ENCODE data around the gene POU3F3.

The POU3F3 gene

DNA sequence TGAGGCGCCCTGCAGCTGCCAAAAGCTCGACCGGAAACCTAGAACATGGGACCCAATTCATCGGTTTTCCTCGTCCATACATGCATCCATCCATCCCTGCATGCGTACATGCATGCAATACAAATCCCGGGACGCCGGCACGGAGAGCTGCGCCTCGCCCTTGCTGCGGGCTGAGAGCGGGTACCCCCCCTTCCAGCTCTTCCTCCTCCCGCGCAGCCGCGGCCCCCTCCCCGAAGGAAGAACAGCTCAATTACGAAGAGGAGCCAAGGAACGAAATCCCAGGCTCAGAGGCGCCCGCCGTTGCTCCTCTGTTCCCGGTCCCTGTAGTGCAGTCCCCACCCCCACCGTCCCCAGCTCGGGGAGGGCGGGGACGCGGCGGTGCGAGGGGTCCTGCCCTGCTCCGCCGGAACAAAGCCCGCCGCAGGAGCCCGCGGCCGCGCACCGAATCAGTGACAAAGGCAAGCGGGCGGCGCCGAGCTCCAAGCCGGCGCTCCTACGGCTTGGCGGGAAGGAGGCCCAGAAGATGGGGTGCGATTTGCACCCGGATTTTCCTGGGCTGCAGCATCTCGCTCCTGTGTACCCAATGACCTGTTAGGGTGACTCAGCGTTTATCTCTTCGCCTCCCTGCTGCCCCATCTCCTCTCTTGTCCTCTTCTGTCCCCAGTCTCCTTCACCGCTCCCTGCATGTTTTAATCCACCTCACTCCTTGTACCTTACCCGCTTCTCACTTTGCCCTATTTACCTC is 8.9 kb upstream of the POU3F3 start:
- H3K4me3 ChIP-seq (replicated peaks; ENCODE audit: low read depth, low read length), result no peak overlapping the region
- no peaks in the 10 kb centered on the region; the same call in none of the 2 replicates for H3K27me3 ChIP-seq (replicated peaks; ENCODE audit: control insufficient read depth, insufficient read depth, low read length)
- no peak for TF ChIP-seq CTCF (IDR thresholded peaks at IDR 0.05; ENCODE audit: insufficient read depth, low read length, poor library complexity, severe bottlenecking)
- no peak for DNase-seq (ENCODE audit: extremely low read depth, insufficient read length)
- H3K36me3 ChIP-seq (ENCODE audit: control insufficient read depth, insufficient read depth, low read length), result no peaks in the 10 kb centered on the region

- no peak overlapping the region for H3K4me3 ChIP-seq (replicated peaks; ENCODE audit: low read depth, low read length)
- TF ChIP-seq CTCF (IDR thresholded peaks at IDR 0.05; ENCODE audit: insufficient read depth, low read length, poor library complexity, severe bottlenecking), result no peak
- no peaks in the 10 kb centered on the region for H3K36me3 ChIP-seq (ENCODE audit: control insufficient read depth, insufficient read depth, low read length)
- no peak for DNase-seq (ENCODE audit: extremely low read depth, insufficient read length)
- H3K27me3 ChIP-seq (replicated peaks; ENCODE audit: control insufficient read depth, insufficient read depth, low read length), result no peaks in the 10 kb centered on the region; the same call in none of the 2 replicates
Measured at GRCh38 chr2:104845552-104845931, 8.4 kb upstream of the POU3F3 start.

- DNase-seq (ENCODE audit: extremely low read depth, insufficient read length), result no peak
- Histone ChIP-seq H3K27me3 (replicated peaks; ENCODE audit: control insufficient read depth, insufficient read depth, low read length) (no peaks in the 10 kb centered on the region; the same call in none of the 2 replicates), H3K4me3 (replicated peaks; ENCODE audit: low read depth, low read length) (no peak overlapping the region), H3K36me3 (ENCODE audit: control insufficient read depth, insufficient read depth, low read length) (no peaks in the 10 kb centered on the region)
- no peak for TF ChIP-seq CTCF (IDR thresholded peaks at IDR 0.05; ENCODE audit: insufficient read depth, low read length, poor library complexity, severe bottlenecking)
Measured at GRCh38 chr2:104845946-104846785, 7.7 kb upstream of the POU3F3 start.

GRCh38 chr2:104846786-104847585 is 6.9 kb upstream of the POU3F3 start:
- H3K27me3 ChIP-seq (replicated peaks; ENCODE audit: control insufficient read depth, insufficient read depth, low read length), result no peaks in the 10 kb centered on the region; the same call in none of the 2 replicates

More at GRCh38 chr2:104846786-104847585, 6.9 kb upstream of the POU3F3 start:
- DNase-seq (ENCODE audit: extremely low read depth, insufficient read length), result no peak
- Histone ChIP-seq H3K36me3 (ENCODE audit: control insufficient read depth, insufficient read depth, low read length) (no peaks in the 10 kb centered on the region), H3K4me3 (replicated peaks; ENCODE audit: low read depth, low read length) (no peak overlapping the region)
- TF ChIP-seq CTCF (IDR thresholded peaks at IDR 0.05; ENCODE audit: insufficient read depth, low read length, poor library complexity, severe bottlenecking), result no peak

Data from GM06990 (cell line).